Neuronal stem cell (in vitro differentiated cells): ENCODE data around the gene KRT79.
A peak's percentile ranks its signal among the peaks of the same experiment; 100 is the strongest.

Experiments used
- DNase-seq: peaks from one replicate; pipeline ENCODE4 v3.0.0-alpha.2; 2013; ENCODE audit warnings: low spot score
- H2AFZ ChIP-seq: one replicate; pipeline ENCODE4 v1.6.1; 2013; ENCODE audit warnings: mild to moderate bottlenecking, low read length, inconsistent platforms
- H2AK5ac ChIP-seq: 2 replicates; pipeline ENCODE4 v1.6.1; 2013; ENCODE audit warnings: low read depth, mild to moderate bottlenecking, inconsistent platforms, low read length, moderate library complexity, mixed read lengths
- H2BK120ac ChIP-seq: 2 replicates; pipeline ENCODE4 v1.6.1; 2013; ENCODE audit warnings: low read depth, mild to moderate bottlenecking, inconsistent platforms, low read length, moderate library complexity, mixed read lengths
- H2BK12ac ChIP-seq: one replicate; pipeline ENCODE4 v1.6.1; 2013; ENCODE audit warnings: low read length, inconsistent platforms
- H2BK15ac ChIP-seq: 2 replicates; pipeline ENCODE4 v1.6.1; 2013; ENCODE audit warnings: mild to moderate bottlenecking, low read length, inconsistent platforms, mixed read lengths
- H2BK5ac ChIP-seq: one replicate; pipeline ENCODE4 v1.6.1; 2013; ENCODE audit warnings: inconsistent platforms, mild to moderate bottlenecking, low read length, moderate library complexity
- H3K14ac ChIP-seq: one replicate; pipeline ENCODE4 v1.6.1; 2013; ENCODE audit warnings: low read length, inconsistent platforms
- H3K18ac ChIP-seq: 2 replicates; pipeline ENCODE4 v1.6.1; 2013; ENCODE audit warnings: low read length, inconsistent platforms
- H3K23ac ChIP-seq: 2 replicates; pipeline ENCODE4 v1.6.1; 2013; ENCODE audit warnings: low read depth, mild to moderate bottlenecking, mixed read lengths, low read length, inconsistent platforms; ENCODE audit not compliant: poor library complexity
- H3K27ac ChIP-seq: replicated peaks from 3 replicates; pipeline ENCODE4 v1.5.1; 2013; ENCODE audit warnings: low read length, inconsistent platforms
- H3K27me3 ChIP-seq, 3 experiments: 2 replicates each; pipeline ENCODE4 v1.6.1; 2013; ENCODE audit warnings: low read length in 3 of 3, mild to moderate bottlenecking in 2 of 3, inconsistent platforms in 1 of 3, low read depth in 1 of 3, mixed read lengths in 1 of 3, moderate library complexity in 1 of 3; ENCODE audit not compliant: control insufficient read depth in 3 of 3, insufficient read depth in 3 of 3
- H3K36me3 ChIP-seq, 2 donors: replicated peaks in 1 of 2; 2 replicates each; pipeline ENCODE4 v1.6.1; 2013; ENCODE audit warnings: low read length in 2 of 2; ENCODE audit not compliant: control insufficient read depth in 2 of 2, insufficient read depth in 2 of 2
- H3K4ac ChIP-seq: 2 replicates; pipeline ENCODE4 v1.6.1; 2013; ENCODE audit warnings: inconsistent platforms, mild to moderate bottlenecking, low read length, moderate library complexity
- H3K4me1 ChIP-seq, 2 donors: 1 replicate in 1 of 2; 2 replicates in 1 of 2; pipeline ENCODE4 v1.6.1; 2013; ENCODE audit warnings: low read length in 2 of 2, low read depth in 1 of 2; ENCODE audit not compliant: control insufficient read depth in 2 of 2, insufficient read depth in 1 of 2
- H3K4me2 ChIP-seq: one replicate; pipeline ENCODE4 v1.6.1; 2013; ENCODE audit warnings: mild to moderate bottlenecking, low read length, inconsistent platforms; ENCODE audit not compliant: insufficient read depth, poor library complexity, severe bottlenecking
- H3K4me3 ChIP-seq, 2 donors: 2 replicates each; pipeline ENCODE4 v1.5.1; 2013; ENCODE audit warnings: low read length in 2 of 2, mild to moderate bottlenecking in 2 of 2, inconsistent platforms in 1 of 2, moderate library complexity in 1 of 2
- H3K79me1 ChIP-seq: one replicate; pipeline ENCODE4 v1.6.1; 2013; ENCODE audit warnings: low read depth, mild to moderate bottlenecking, inconsistent platforms, low read length, moderate library complexity
- H3K9ac ChIP-seq: one replicate; pipeline ENCODE4 v1.6.1; 2013; ENCODE audit warnings: mild to moderate bottlenecking, low read depth, low read length, inconsistent platforms; ENCODE audit not compliant: poor library complexity
- H3K9me3 ChIP-seq, 2 donors: replicated peaks in 1 of 2; 2 replicates each; pipeline versions ENCODE3 to v1.6.1; 2013; ENCODE audit warnings: low read length in 2 of 2, mild to moderate bottlenecking in 2 of 2, inconsistent platforms in 1 of 2, low read depth in 1 of 2, mixed read lengths in 1 of 2, moderate library complexity in 1 of 2; ENCODE audit not compliant: control insufficient read depth in 2 of 2, insufficient read depth in 1 of 2
- H4K8ac ChIP-seq: one replicate; pipeline ENCODE4 v1.6.1; 2013; ENCODE audit warnings: low read depth, mild to moderate bottlenecking, inconsistent platforms, low read length, moderate library complexity
- H4K91ac ChIP-seq: one replicate; pipeline ENCODE4 v1.6.1; 2013; ENCODE audit warnings: low read length, low read depth, mild to moderate bottlenecking, inconsistent platforms; ENCODE audit not compliant: poor library complexity
- WGBS, 2 donors: extraction: QIAGEN DNeasy Blood & Tissue Kit; methylation state at CpG; one replicate each; pipeline ENCODE4 v1.1.7; 2013; ENCODE audit warnings: missing lambda C conversion rate in 2 of 2, mixed read lengths in 1 of 2; ENCODE audit not compliant: insufficient read length in 2 of 2, insufficient replicate concordance in 1 of 2; ENCODE audit errors: extremely low coverage in 2 of 2; 5-methylcytosine and 5-hydroxymethylcytosine counted together

KRT79 gene

GRCh38 chr12:52831251-52831650 is 2.9 kb downstream of the KRT79 start:
- no peak overlapping the region for H4K8ac ChIP-seq
- H3K9me3 ChIP-seq, result no peaks in the 10 kb centered on the region
- no CpG with 5 or more reads among the region's 7 CpGs for WGBS, 2 donors
- no peak overlapping the region for H2BK5ac ChIP-seq
- no peak overlapping the region for H2BK12ac ChIP-seq
- H4K91ac ChIP-seq, result no peak overlapping the region
- H2AK5ac ChIP-seq, result no peak overlapping the region
- no peak overlapping the region for H3K14ac ChIP-seq
- no peak for DNase-seq
- no peak overlapping the region for H3K18ac ChIP-seq
- H3K4me1 ChIP-seq, result peaks cover 0 to 11% of the 10 kb centered on the region in 2 donors
- no peak overlapping the region for H2AFZ ChIP-seq
- H2BK15ac ChIP-seq, result no peak overlapping the region
- H3K4ac ChIP-seq, result no peak overlapping the region
- no peak overlapping the region for H3K9ac ChIP-seq
- no peaks in the 10 kb centered on the region for H3K79me1 ChIP-seq
- H3K23ac ChIP-seq, result no peak overlapping the region
- H3K4me3 ChIP-seq, result no peak overlapping the region
- no peak overlapping the region for H3K27ac ChIP-seq
- no peaks in the 10 kb centered on the region for H3K36me3 ChIP-seq
- peaks cover 0 to under 1% (median 0%) of the 10 kb centered on the region in 3 experiments for H3K27me3 ChIP-seq
- no peak overlapping the region for H3K4me2 ChIP-seq
- H2BK120ac ChIP-seq, result no peak overlapping the region

GRCh38 chr12:52829986-52830770 is 3.9 kb downstream of the KRT79 start:
- no peak overlapping the region for H3K14ac ChIP-seq
- H3K4ac ChIP-seq, result no peak overlapping the region
- H2BK5ac ChIP-seq, result no peak overlapping the region
- H2BK120ac ChIP-seq, result no peak overlapping the region
- H2BK12ac ChIP-seq, result peak overlapping the region; percentile 0
- H3K79me1 ChIP-seq, result no peaks in the 10 kb centered on the region
- H3K27ac ChIP-seq, result no peak overlapping the region
- no peak overlapping the region for H4K8ac ChIP-seq
- no CpG with 5 or more reads among the region's 8 CpGs for WGBS, 2 donors
- H3K9me3 ChIP-seq, result no peaks in the 10 kb centered on the region
- H3K4me3 ChIP-seq, result no peak overlapping the region
- no peak overlapping the region for H2BK15ac ChIP-seq
- no peak overlapping the region for H2AFZ ChIP-seq
- no peak overlapping the region for H3K23ac ChIP-seq
- peaks cover 0 to 11% of the 10 kb centered on the region in 2 donors for H3K4me1 ChIP-seq
- no peak overlapping the region for H3K9ac ChIP-seq
- H3K4me2 ChIP-seq, result no peak overlapping the region
- no peak for DNase-seq
- no peak overlapping the region for H3K18ac ChIP-seq
- no peaks in the 10 kb centered on the region for H3K27me3 ChIP-seq
- no peak overlapping the region for H4K91ac ChIP-seq
- H2AK5ac ChIP-seq, result no peak overlapping the region
- no peaks in the 10 kb centered on the region for H3K36me3 ChIP-seq

- no peak for DNase-seq
- no peak overlapping the region for H2AK5ac ChIP-seq
- no peak overlapping the region for H3K4me2 ChIP-seq
- H3K27ac ChIP-seq, result no peak overlapping the region
- no peaks in the 10 kb centered on the region for H3K27me3 ChIP-seq
- H3K4me1 ChIP-seq, result peaks cover 0 to 11% of the 10 kb centered on the region in 2 donors
- no peaks in the 10 kb centered on the region for H3K36me3 ChIP-seq
- WGBS, 2 donors, result no CpG with 5 or more reads among the region's 2 CpGs
- H2BK120ac ChIP-seq, result no peak overlapping the region
- H2BK12ac ChIP-seq, result no peak overlapping the region
- no peak overlapping the region for H2AFZ ChIP-seq
- H4K91ac ChIP-seq, result no peak overlapping the region
- H3K23ac ChIP-seq, result no peak overlapping the region
- no peak overlapping the region for H3K9ac ChIP-seq
- H3K4me3 ChIP-seq, result no peak overlapping the region
- H2BK5ac ChIP-seq, result no peak overlapping the region
- H2BK15ac ChIP-seq, result no peak overlapping the region
- no peak overlapping the region for H3K14ac ChIP-seq
- H3K79me1 ChIP-seq, result no peaks in the 10 kb centered on the region
- no peak overlapping the region for H4K8ac ChIP-seq
- H3K18ac ChIP-seq, result no peak overlapping the region
- H3K4ac ChIP-seq, result no peak overlapping the region
- no peaks in the 10 kb centered on the region for H3K9me3 ChIP-seq
These were observed 5.5 kb downstream of the KRT79 start for GRCh38 chr12:52828591-52829021.

GRCh38 chr12:52828156-52828555 is 6.0 kb downstream of the KRT79 start:
- no peak overlapping the region for H2AFZ ChIP-seq
- H4K91ac ChIP-seq, result no peak overlapping the region
- no peak overlapping the region for H2AK5ac ChIP-seq
- H3K4ac ChIP-seq, result no peak overlapping the region
- no peak overlapping the region for H3K9ac ChIP-seq
- H3K27ac ChIP-seq, result no peak overlapping the region
- H2BK15ac ChIP-seq, result no peak overlapping the region
- H2BK12ac ChIP-seq, result no peak overlapping the region
- peaks cover 0 to 11% of the 10 kb centered on the region in 2 donors for H3K4me1 ChIP-seq
- H3K18ac ChIP-seq, result no peak overlapping the region
- H3K4me2 ChIP-seq, result no peak overlapping the region
- no peak overlapping the region for H2BK120ac ChIP-seq
- H3K9me3 ChIP-seq, result no peaks in the 10 kb centered on the region
- no peaks in the 10 kb centered on the region for H3K79me1 ChIP-seq
- H3K23ac ChIP-seq, result no peak overlapping the region
- no peak overlapping the region for H2BK5ac ChIP-seq
- no peak overlapping the region for H4K8ac ChIP-seq
- no peaks in the 10 kb centered on the region for H3K27me3 ChIP-seq
- H3K36me3 ChIP-seq, result no peaks in the 10 kb centered on the region
- no peak for DNase-seq
- H3K4me3 ChIP-seq, result no peak overlapping the region
- H3K14ac ChIP-seq, result no peak overlapping the region
